ENCODE measurements around the gene ZBTB20.

Gene ZBTB20

GRCh38 chr3:114333180-114333922 lies 813.7 kb downstream of the ZBTB20 start:
- in situ Hi-C loops (cut with MboI; ENCODE audit: low pct_unique_long_range_greater_than_20kb, low sequenced_read_pairs, unreplicated experiment) = no loop called here
- no peak for TF ChIP-seq CTCF (IDR thresholded peaks at IDR 0.05; ENCODE audit: extremely low read depth, insufficient read depth, missing control alignments)
- DNase-seq (ENCODE audit: low spot score) = no peak

- in situ Hi-C loops (cut with MboI; ENCODE audit: low pct_unique_long_range_greater_than_20kb, low sequenced_read_pairs, unreplicated experiment) = no loop called here
- DNase-seq (ENCODE audit: low spot score) = no peak
- TF ChIP-seq CTCF (IDR thresholded peaks at IDR 0.05; ENCODE audit: extremely low read depth, insufficient read depth, missing control alignments) = no peak
Observed at GRCh38 chr3:114332342-114333179, 814.5 kb downstream of the ZBTB20 start.

- no peak for TF ChIP-seq CTCF (IDR thresholded peaks at IDR 0.05; ENCODE audit: extremely low read depth, insufficient read depth, missing control alignments)
- DNase-seq (ENCODE audit: low spot score) = no peak
- in situ Hi-C loops (cut with MboI; ENCODE audit: low pct_unique_long_range_greater_than_20kb, low sequenced_read_pairs, unreplicated experiment) = no loop called here
Observed at GRCh38 chr3:114331710-114332109, 815.4 kb downstream of the ZBTB20 start.

- TF ChIP-seq CTCF (IDR thresholded peaks at IDR 0.05; ENCODE audit: extremely low read depth, insufficient read depth, missing control alignments) = no peak
- in situ Hi-C loops (cut with MboI; ENCODE audit: low pct_unique_long_range_greater_than_20kb, low sequenced_read_pairs, unreplicated experiment) = no loop called here
- DNase-seq (ENCODE audit: low spot score) = no peak
Observed at GRCh38 chr3:114331007-114331406, 816.1 kb downstream of the ZBTB20 start.

- DNase-seq (ENCODE audit: low spot score) = no peak
- in situ Hi-C loops (cut with MboI; ENCODE audit: low pct_unique_long_range_greater_than_20kb, low sequenced_read_pairs, unreplicated experiment) = no loop called here
- TF ChIP-seq CTCF (IDR thresholded peaks at IDR 0.05; ENCODE audit: extremely low read depth, insufficient read depth, missing control alignments) = no peak
Observed at GRCh38 chr3:114329823-114330222, 817.3 kb downstream of the ZBTB20 start.

- in situ Hi-C loops (cut with MboI; ENCODE audit: low pct_unique_long_range_greater_than_20kb, low sequenced_read_pairs, unreplicated experiment) = no loop called here
- no peak for TF ChIP-seq CTCF (IDR thresholded peaks at IDR 0.05; ENCODE audit: extremely low read depth, insufficient read depth, missing control alignments)
- no peak for DNase-seq (ENCODE audit: low spot score)
Observed at GRCh38 chr3:114328345-114328744, 818.7 kb downstream of the ZBTB20 start.
